Uterus (tissue), 4 donors: ENCODE data around the gene PCDHGB3. TPM values are rescaled to one million over a fixed set of nuclear protein-coding genes. Genes with fewer than 3 reads are reported as not detected.
A peak's percentile ranks its signal among the peaks of the same experiment; 100 is the strongest.
"Not testable (repeated sequence)": the region's sequence is repeated elsewhere in the genome, so short reads cannot be mapped to it uniquely, and the experiment has no call there.

ENCODE experiments used
- DNase-seq, 2 donors: peaks; one replicate each; pipeline ENCODE4 v3.0.0-alpha.2; 2019 to 2020
- H3K27ac ChIP-seq, 2 donors: fragments of 200-600 bp; sonication (generic); 1 replicate in 1 of 2; 2 replicates in 1 of 2; pipeline ENCODE4 v1.5.1; 2016 to 2018
- H3K27me3 ChIP-seq, 2 donors: fragments of 200-600 bp; sonication (generic); one replicate each; pipeline ENCODE4 v1.5.1; 2018 to 2019; ENCODE audit warnings: control low read depth in 1 of 2
- H3K36me3 ChIP-seq, 2 donors: fragments of 200-600 bp; sonication (generic); one replicate each; pipeline ENCODE4 v1.5.1; 2019; ENCODE audit warnings: control low read depth in 1 of 2
- H3K4me1 ChIP-seq, 2 donors: fragments of 200-600 bp; sonication (generic); one replicate each; pipeline ENCODE4 v1.5.1; 2018 to 2019; ENCODE audit warnings: control low read depth in 1 of 2
- H3K4me3 ChIP-seq, 2 donors: fragments of 200-600 bp; sonication (generic); 1 replicate in 1 of 2; 2 replicates in 1 of 2; pipeline ENCODE4 v1.5.1; 2018 to 2019; ENCODE audit warnings: mild to moderate bottlenecking in 1 of 2
- H3K9me3 ChIP-seq, 2 donors: fragments of 200-600 bp; sonication (generic); one replicate each; pipeline ENCODE4 v1.5.1; 2019; ENCODE audit warnings: control low read depth in 1 of 2
- CTCF ChIP-seq, 4 experiments: fragments of 200-600 bp in 2 of 4; fragments of 450-650 bp in 2 of 4; sonication (generic) in 2 of 4; IDR thresholded peaks; one replicate each; pipeline ENCODE4 v1.5.1; 2016 to 2019; ENCODE audit warnings: antibody characterized with exemption in 4 of 4, mild to moderate bottlenecking in 2 of 4, moderate library complexity in 1 of 4
- POLR2A ChIP-seq, 2 donors: fragments of 450-650 bp; IDR thresholded peaks; one replicate each; pipeline ENCODE4 v1.6.1; 2016; ENCODE audit warnings: antibody characterized with exemption in 2 of 2, mild to moderate bottlenecking in 1 of 2, moderate library complexity in 1 of 2
- intact Hi-C: fragments of 100-400 bp; cut with DNase I; formaldehyde crosslinking; loops from one replicate; pipeline ENCODE4 v1.15.1; 2023; ENCODE audit warnings: low total_unique reads
- total RNA-seq, 4 donors: library from RNA; depleted of rRNA in 3 of 4; stranded (reverse); fragments of >200 nt in 3 of 4; gene quantifications; one replicate each; pipeline versions ENCODE4 v1.1.0 to v1.2.4, GENCODE V29; 2014 to 2023
- donor health status: DM: yes; HTN: yes; CAD: no.

PCDHGB3 gene
- total RNA-seq, 4 donors from 2014 or later = 0.59 to 14.1 (median 8.1) TPM

- Histone ChIP-seq H3K4me1 (no peaks in the 10 kb centered on the region), H3K36me3 (no peaks in the 10 kb centered on the region), H3K27ac (no peak overlapping the region), H3K4me3 (peak overlapping the region in 1 of 2 donors; percentile 16), H3K27me3 (no peaks in the 10 kb centered on the region), H3K9me3 (peaks cover 0 to 94% of the 10 kb centered on the region in 2 donors)
- DNase-seq = no peak
- TF ChIP-seq POLR2A (IDR thresholded peaks at IDR 0.05) (no peak), CTCF (IDR thresholded peaks at IDR 0.05) (no peak)
- intact Hi-C loops = no loop called here
These were observed 33.3 kb downstream of the PCDHGB3 start for GRCh38 chr5:141403387-141403786.

- TF ChIP-seq CTCF (IDR thresholded peaks at IDR 0.05) = peak; percentile 13 to 40 (median 28)
- intact Hi-C loops, H3K27ac ChIP-seq, H3K27me3 ChIP-seq, H3K4me1 ChIP-seq, H3K36me3 ChIP-seq: not testable (repeated sequence)
- peak in 1 of 2 donors; percentile 38 for DNase-seq
- Histone ChIP-seq H3K9me3 (peaks cover 0 to 99% of the 10 kb centered on the region in 2 donors), H3K4me3 (peak within 1 kb of the TSS in 1 of 2 donors; percentile 25)
These were observed 37.9 kb downstream of the PCDHGB3 start, which contains the start of gene PCDHGB6 for GRCh38 chr5:141407790-141408505. TSS of gene PCDHGB6 (plus strand) at chr5:141408021. CDS start at chr5:141408203, 182 bp downstream.

GRCh38 chr5:141409598-141410306, 39.7 kb downstream of the PCDHGB3 start:
- Histone ChIP-seq H3K4me3 (peak overlapping the region in 1 of 2 donors; percentile 2), H3K4me1 (no peaks in the 10 kb centered on the region), H3K27ac (no peak overlapping the region), H3K9me3 (peaks cover 6 to 99% of the 10 kb centered on the region in 2 donors), H3K27me3 (no peaks in the 10 kb centered on the region), H3K36me3 (no peaks in the 10 kb centered on the region)
- no peak for TF ChIP-seq POLR2A (IDR thresholded peaks at IDR 0.05)
- no peak for TF ChIP-seq CTCF (IDR thresholded peaks at IDR 0.05)
- no peak for DNase-seq
- intact Hi-C loops = no loop called here

- DNase-seq = no peak
- intact Hi-C loops = no loop called here
- Histone ChIP-seq H3K27me3 (no peaks in the 10 kb centered on the region), H3K4me1 (no peaks in the 10 kb centered on the region), H3K4me3 (no peak overlapping the region), H3K9me3 (peaks cover 6 to 97% of the 10 kb centered on the region in 2 donors), H3K36me3 (no peaks in the 10 kb centered on the region), H3K27ac (no peak overlapping the region)
- TF ChIP-seq CTCF (IDR thresholded peaks at IDR 0.05) (no peak), POLR2A (IDR thresholded peaks at IDR 0.05) (no peak)
These were observed 41.5 kb downstream of the PCDHGB3 start for GRCh38 chr5:141411575-141411974.
